GM12878 (cell line): Measurements from ENCODE around the gene SLC13A2. TPM values are rescaled to one million over a fixed set of nuclear protein-coding genes. Genes with fewer than 3 reads are reported as not detected.

Experiments used
- ATAC-seq: fragments of 200-7000 bp; cut with Tn5 transposase; 3 replicates; pipeline ENCODE4 v1.9.1; 2020; ENCODE audit warnings: mild to moderate bottlenecking, moderate library complexity
- BruUV-seq: library from RNA; stranded (reverse); fragments of 400-500 nt; replicated peaks from 2 replicates; lab custom pipeline; 2021; lab: Mats Ljungman, UMichigan
- CTCF ChIA-PET: fragments of 300-600 bp; sonication (Branson Sonifier 250); formaldehyde crosslinking; extraction: SDS; loops from one replicate; lab custom pipeline; 2021; ENCODE audit warnings: inconsistent platforms; lab: Yijun Ruan, JAX
- POLR2A ChIA-PET: fragments of 350-600 bp; formaldehyde crosslinking; extraction: SDS; loops from one replicate; lab custom pipeline; 2021; ENCODE audit warnings: inconsistent platforms; lab: Charles Lee
- RAD21 ChIA-PET: fragments of 300-600 bp; sonication (Branson Sonifier 250); formaldehyde crosslinking; loops from one replicate; lab custom pipeline; 2023; ENCODE audit warnings: antibody characterized with exemption; ENCODE audit not compliant: unreplicated experiment; lab: Charles Lee
- SMC1A ChIA-PET: fragments of 300-600 bp; sonication (Branson Sonifier 250); formaldehyde crosslinking; loops from one replicate; lab custom pipeline; 2023; ENCODE audit not compliant: unreplicated experiment, uncharacterized antibody; lab: Charles Lee
- DNase-seq: peaks from one replicate; pipeline ENCODE4 v3.0.0-alpha.2; 2011; ENCODE audit warnings: low read depth, low spot score
- FAIRE-seq: peaks from 3 replicates; lab custom pipeline; 2011; peaks lifted over from hg19 to GRCh38; lab: Jason Lieb, UNC
- H2AFZ ChIP-seq: 2 replicates; pipeline ENCODE4 v1.6.0; 2011; ENCODE audit warnings: low read depth, low read length, control low read depth; ENCODE audit not compliant: control insufficient read depth
- H3K27ac ChIP-seq: 2 replicates; pipeline ENCODE4 v1.5.1; 2011; ENCODE audit warnings: control low read depth; ENCODE audit not compliant: control insufficient read depth, insufficient read depth
- H3K27me3 ChIP-seq, 2 experiments: replicated peaks in 1 of 2; 2 replicates each; pipeline versions ENCODE4 v1.6.0 to v1.6.1; 2011; ENCODE audit warnings: low read length in 1 of 2; ENCODE audit not compliant: control insufficient read depth in 2 of 2, insufficient read depth in 2 of 2
- H3K36me3 ChIP-seq, 2 experiments: 2 replicates each; pipeline ENCODE4 v1.5.1; 2011; ENCODE audit warnings: low read length in 1 of 2; ENCODE audit not compliant: control insufficient read depth in 2 of 2, insufficient read depth in 2 of 2
- H3K4me1 ChIP-seq: 2 replicates; pipeline ENCODE4 v1.6.1; 2011; ENCODE audit warnings: mild to moderate bottlenecking, low read length, moderate library complexity, mixed read lengths; ENCODE audit not compliant: control insufficient read depth, insufficient read depth
- H3K4me2 ChIP-seq: 2 replicates; pipeline ENCODE4 v1.6.0; 2011; ENCODE audit warnings: control low read depth; ENCODE audit not compliant: control insufficient read depth, insufficient read depth
- H3K4me3 ChIP-seq: fragments of 200-600 bp; sonication (generic); 2 replicates; pipeline ENCODE4 v1.5.1; 2016
- H3K79me2 ChIP-seq: 2 replicates; pipeline ENCODE4 v1.6.0; 2011; ENCODE audit warnings: low read length; ENCODE audit not compliant: control insufficient read depth, insufficient read depth
- H3K9ac ChIP-seq: 2 replicates; pipeline ENCODE4 v1.8.0; 2011; ENCODE audit warnings: low read length, control low read depth, mixed read lengths; ENCODE audit not compliant: control insufficient read depth, insufficient read depth
- H3K9me3 ChIP-seq: replicated peaks from 3 replicates; pipeline ENCODE4 v1.5.1; 2011; ENCODE audit warnings: mild to moderate bottlenecking, low read length; ENCODE audit not compliant: control insufficient read depth, insufficient read depth
- H4K20me1 ChIP-seq: 2 replicates; pipeline ENCODE4 v1.6.0; 2011; ENCODE audit not compliant: control insufficient read depth, insufficient read depth
- BHLHE40 ChIP-seq, 2 experiments: fragments of 450-650 bp in 1 of 2; IDR thresholded peaks; 2 replicates each; pipeline ENCODE4 v1.6.1; 2011 to 2017; ENCODE audit warnings: low read depth in 2 of 2, borderline replicate concordance in 1 of 2, improper control_type of control experiment in 1 of 2, low read length in 1 of 2, mild to moderate bottlenecking in 1 of 2
- BMI1 ChIP-seq: fragments of 450-650 bp; IDR thresholded peaks from 2 replicates; pipeline ENCODE4 v1.6.1; 2016; ENCODE audit warnings: mild to moderate bottlenecking, moderate library complexity, borderline replicate concordance
- MEF2B ChIP-seq: fragments of 450-650 bp; IDR thresholded peaks from 2 replicates; pipeline ENCODE4 v1.6.1; 2018; ENCODE audit warnings: mild to moderate bottlenecking, moderate library complexity; ENCODE audit not compliant: partially characterized antibody, poor library complexity, severe bottlenecking
- NFYA ChIP-seq: IDR thresholded peaks from 2 replicates; pipeline ENCODE4 v1.6.1; 2011; ENCODE audit warnings: low read depth, mild to moderate bottlenecking, low read length, improper control_type of control experiment, borderline replicate concordance
- POU2F2 ChIP-seq: IDR thresholded peaks from 3 replicates; pipeline ENCODE4 v1.6.1; 2011; ENCODE audit warnings: low read depth, mild to moderate bottlenecking, low read length, borderline replicate concordance
- WGBS: methylation state at CpG from one replicate; pipeline ENCODE4 v1.1.6; 2016; ENCODE audit warnings: low lambda C conversion rate; ENCODE audit not compliant: insufficient replicate concordance, insufficient coverage; ENCODE audit errors: missing lambda C conversion rate; 5-methylcytosine and 5-hydroxymethylcytosine counted together
- in situ Hi-C: fragments of 300-500 bp; cut with MboI; formaldehyde crosslinking; loops from 9 replicates; pipeline ENCODE4 v1.14.3; 2018; ENCODE audit warnings: mixed read lengths
- intact Hi-C: fragments of 100-400 bp; cut with micrococcal nuclease; formaldehyde crosslinking; loops from one replicate; pipeline ENCODE4 v1.14.2; 2022; ENCODE audit not compliant: unreplicated experiment
- polyA plus RNA-seq, 11 experiments: library from polyadenylated mRNA; depleted of rRNA in 4 of 11; unstranded in 6 of 11; stranded (reverse) in 5 of 11; fragments of >200 nt; fragmentation: Nextera tagmentation in 4 of 11; fragmentation: Illumina TruSeq in 1 of 11; extraction: Ambion mirVana in 4 of 11; extraction: Trizol in 1 of 11; gene quantifications; 1 replicate in 1 of 11; 2 replicates in 10 of 11; pipeline versions ENCODE4 v1.2.1 to v1.2.3, GENCODE V29; 2011 to 2016; ENCODE audit warnings: inconsistent platforms in 2 of 11, missing spikeins in 2 of 11, low read depth in 1 of 11
- total RNA-seq, 4 experiments: library from RNA; depleted of rRNA in 3 of 4; stranded (reverse); fragments of >200 nt in 3 of 4; fragmentation: Illumina TruSeq in 1 of 4; extraction: Trizol in 1 of 4; gene quantifications; 2 replicates each; pipeline versions ENCODE4 v1.2.1 to v1.2.3, GENCODE V29; 2013 to 2021
- TF ChIP-seq, protein P1 (sequence below): IDR thresholded peaks from 2 replicates; pipeline ENCODE4 v1.6.1; 2012; ENCODE audit warnings: improper control_type of control experiment, low read depth, low read length; ENCODE audit not compliant: insufficient replicate concordance
- TF ChIP-seq, protein P2 (sequence below): fragments of 150-350 bp; IDR thresholded peaks from 2 replicates; pipeline ENCODE4 v1.6.1; 2016; ENCODE audit warnings: low read depth, low read length
- TF ChIP-seq, protein P3 (sequence below): IDR thresholded peaks from 2 replicates; pipeline ENCODE4 v1.6.1; 2012; ENCODE audit warnings: low read depth, low read length, improper control_type of control experiment
- TF ChIP-seq, protein P4 (sequence below): fragments of 450-650 bp; formaldehyde crosslinking; IDR thresholded peaks from 2 replicates; pipeline ENCODE4 v1.4.0; 2022; ENCODE audit warnings: mild to moderate bottlenecking, moderate library complexity

The SLC13A2 gene
- total and polyA plus RNA-seq, 10 of the 15 experiments (the other 5 are each of a cell fraction or from before 2014, with no cell fraction given), result 0.03 to 0.13 (median 0.05) TPM; not detected in 6

DNA sequence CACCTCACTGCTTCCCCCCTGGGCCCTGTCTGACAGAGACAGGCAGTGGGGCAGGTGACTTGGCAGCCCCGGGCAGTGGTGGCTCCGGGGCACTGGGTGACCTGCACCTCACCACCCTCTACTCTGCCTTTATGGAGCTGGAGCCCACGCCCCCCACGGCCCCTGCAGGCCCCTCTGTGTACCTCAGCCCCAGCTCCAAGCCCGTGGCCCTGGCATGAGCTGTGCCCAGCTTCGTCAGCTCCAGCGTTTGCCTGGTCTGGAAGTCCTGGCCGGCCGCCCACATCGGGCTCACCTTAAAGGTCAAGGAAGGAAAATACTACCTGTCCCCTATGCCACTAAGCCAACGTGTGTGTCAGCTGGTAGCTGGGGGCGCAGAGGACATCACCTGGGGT is 63.8 kb downstream of the SLC13A2 start:
- DNase-seq, result no peak
- Histone ChIP-seq H4K20me1 (no peaks in the 10 kb centered on the region), H3K4me1 (no peaks in the 10 kb centered on the region), H3K4me2 (no peak overlapping the region), H3K27ac (no peak overlapping the region), H3K4me3 (no peak overlapping the region), H3K9ac (no peak overlapping the region), H2AFZ (no peak overlapping the region), H3K27me3 (no peaks in the 10 kb centered on the region), H3K36me3 (no peaks in the 10 kb centered on the region), H3K9me3 (no peaks in the 10 kb centered on the region), H3K79me2 (no peaks in the 10 kb centered on the region)
- no peak for FAIRE-seq
- CTCF ChIA-PET, result interaction anchor here (0.5 to 4.2 kb wide), 4 partner anchors 10 to 355 kb away, joined by 3 to 59 read pairs (median 3); no protein-coding TSS in a partner anchor
- WGBS, result 68% methylated on average over 9 of the region's 12 CpGs
- SMC1A ChIA-PET, result interaction anchor here (0.8 to 1.6 kb wide), 4 partner anchors 11 to 68 kb away, joined by 3 to 6 read pairs (median 4); no protein-coding TSS in a partner anchor
- RAD21 ChIA-PET, result interaction anchor here (0.8 to 1.2 kb wide), 2 partner anchors 35 to 39 kb away, joined by 3 to 5 read pairs; partner anchors contain the start of gene ALDOC
- BruUV-seq, result no TSS peak
- POLR2A ChIA-PET, result interaction anchor here (0.6 to 1.2 kb wide), 2 partner anchors 10 to 54 kb away, joined by 3 read pairs; no protein-coding TSS in a partner anchor
- intact Hi-C loops, result no loop called here
- in situ Hi-C loops, result no loop called here
- no peak for ATAC-seq
- TF ChIP-seq, protein P1, sequence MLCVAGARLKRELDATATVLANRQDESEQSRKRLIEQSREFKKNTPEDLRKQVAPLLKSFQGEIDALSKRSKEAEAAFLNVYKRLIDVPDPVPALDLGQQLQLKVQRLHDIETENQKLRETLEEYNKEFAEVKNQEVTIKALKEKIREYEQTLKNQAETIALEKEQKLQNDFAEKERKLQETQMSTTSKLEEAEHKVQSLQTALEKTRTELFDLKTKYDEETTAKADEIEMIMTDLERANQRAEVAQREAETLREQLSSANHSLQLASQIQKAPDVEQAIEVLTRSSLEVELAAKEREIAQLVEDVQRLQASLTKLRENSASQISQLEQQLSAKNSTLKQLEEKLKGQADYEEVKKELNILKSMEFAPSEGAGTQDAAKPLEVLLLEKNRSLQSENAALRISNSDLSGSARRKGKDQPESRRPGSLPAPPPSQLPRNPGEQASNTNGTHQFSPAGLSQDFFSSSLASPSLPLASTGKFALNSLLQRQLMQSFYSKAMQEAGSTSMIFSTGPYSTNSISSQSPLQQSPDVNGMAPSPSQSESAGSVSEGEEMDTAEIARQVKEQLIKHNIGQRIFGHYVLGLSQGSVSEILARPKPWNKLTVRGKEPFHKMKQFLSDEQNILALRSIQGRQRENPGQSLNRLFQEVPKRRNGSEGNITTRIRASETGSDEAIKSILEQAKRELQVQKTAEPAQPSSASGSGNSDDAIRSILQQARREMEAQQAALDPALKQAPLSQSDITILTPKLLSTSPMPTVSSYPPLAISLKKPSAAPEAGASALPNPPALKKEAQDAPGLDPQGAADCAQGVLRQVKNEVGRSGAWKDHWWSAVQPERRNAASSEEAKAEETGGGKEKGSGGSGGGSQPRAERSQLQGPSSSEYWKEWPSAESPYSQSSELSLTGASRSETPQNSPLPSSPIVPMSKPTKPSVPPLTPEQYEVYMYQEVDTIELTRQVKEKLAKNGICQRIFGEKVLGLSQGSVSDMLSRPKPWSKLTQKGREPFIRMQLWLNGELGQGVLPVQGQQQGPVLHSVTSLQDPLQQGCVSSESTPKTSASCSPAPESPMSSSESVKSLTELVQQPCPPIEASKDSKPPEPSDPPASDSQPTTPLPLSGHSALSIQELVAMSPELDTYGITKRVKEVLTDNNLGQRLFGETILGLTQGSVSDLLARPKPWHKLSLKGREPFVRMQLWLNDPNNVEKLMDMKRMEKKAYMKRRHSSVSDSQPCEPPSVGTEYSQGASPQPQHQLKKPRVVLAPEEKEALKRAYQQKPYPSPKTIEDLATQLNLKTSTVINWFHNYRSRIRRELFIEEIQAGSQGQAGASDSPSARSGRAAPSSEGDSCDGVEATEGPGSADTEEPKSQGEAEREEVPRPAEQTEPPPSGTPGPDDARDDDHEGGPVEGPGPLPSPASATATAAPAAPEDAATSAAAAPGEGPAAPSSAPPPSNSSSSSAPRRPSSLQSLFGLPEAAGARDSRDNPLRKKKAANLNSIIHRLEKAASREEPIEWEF, result no peak
- TF ChIP-seq, protein P2, sequence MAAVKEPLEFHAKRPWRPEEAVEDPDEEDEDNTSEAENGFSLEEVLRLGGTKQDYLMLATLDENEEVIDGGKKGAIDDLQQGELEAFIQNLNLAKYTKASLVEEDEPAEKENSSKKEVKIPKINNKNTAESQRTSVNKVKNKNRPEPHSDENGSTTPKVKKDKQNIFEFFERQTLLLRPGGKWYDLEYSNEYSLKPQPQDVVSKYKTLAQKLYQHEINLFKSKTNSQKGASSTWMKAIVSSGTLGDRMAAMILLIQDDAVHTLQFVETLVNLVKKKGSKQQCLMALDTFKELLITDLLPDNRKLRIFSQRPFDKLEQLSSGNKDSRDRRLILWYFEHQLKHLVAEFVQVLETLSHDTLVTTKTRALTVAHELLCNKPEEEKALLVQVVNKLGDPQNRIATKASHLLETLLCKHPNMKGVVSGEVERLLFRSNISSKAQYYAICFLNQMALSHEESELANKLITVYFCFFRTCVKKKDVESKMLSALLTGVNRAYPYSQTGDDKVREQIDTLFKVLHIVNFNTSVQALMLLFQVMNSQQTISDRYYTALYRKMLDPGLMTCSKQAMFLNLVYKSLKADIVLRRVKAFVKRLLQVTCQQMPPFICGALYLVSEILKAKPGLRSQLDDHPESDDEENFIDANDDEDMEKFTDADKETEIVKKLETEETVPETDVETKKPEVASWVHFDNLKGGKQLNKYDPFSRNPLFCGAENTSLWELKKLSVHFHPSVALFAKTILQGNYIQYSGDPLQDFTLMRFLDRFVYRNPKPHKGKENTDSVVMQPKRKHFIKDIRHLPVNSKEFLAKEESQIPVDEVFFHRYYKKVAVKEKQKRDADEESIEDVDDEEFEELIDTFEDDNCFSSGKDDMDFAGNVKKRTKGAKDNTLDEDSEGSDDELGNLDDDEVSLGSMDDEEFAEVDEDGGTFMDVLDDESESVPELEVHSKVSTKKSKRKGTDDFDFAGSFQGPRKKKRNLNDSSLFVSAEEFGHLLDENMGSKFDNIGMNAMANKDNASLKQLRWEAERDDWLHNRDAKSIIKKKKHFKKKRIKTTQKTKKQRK, result no peak
- no peak for TF ChIP-seq BHLHE40 (IDR thresholded peaks at IDR 0.05; ENCODE audit: borderline replicate concordance in 1 of 2, low read depth in 2 of 2, low read length in 1 of 2)
- TF ChIP-seq POU2F2, result no peak
- TF ChIP-seq, protein P3, sequence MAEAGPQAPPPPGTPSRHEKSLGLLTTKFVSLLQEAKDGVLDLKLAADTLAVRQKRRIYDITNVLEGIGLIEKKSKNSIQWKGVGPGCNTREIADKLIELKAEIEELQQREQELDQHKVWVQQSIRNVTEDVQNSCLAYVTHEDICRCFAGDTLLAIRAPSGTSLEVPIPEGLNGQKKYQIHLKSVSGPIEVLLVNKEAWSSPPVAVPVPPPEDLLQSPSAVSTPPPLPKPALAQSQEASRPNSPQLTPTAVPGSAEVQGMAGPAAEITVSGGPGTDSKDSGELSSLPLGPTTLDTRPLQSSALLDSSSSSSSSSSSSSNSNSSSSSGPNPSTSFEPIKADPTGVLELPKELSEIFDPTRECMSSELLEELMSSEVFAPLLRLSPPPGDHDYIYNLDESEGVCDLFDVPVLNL, result no peak
- no peak for TF ChIP-seq NFYA
- TF ChIP-seq MEF2B, result no peak
- TF ChIP-seq BMI1, result no peak
- TF ChIP-seq, protein P4, sequence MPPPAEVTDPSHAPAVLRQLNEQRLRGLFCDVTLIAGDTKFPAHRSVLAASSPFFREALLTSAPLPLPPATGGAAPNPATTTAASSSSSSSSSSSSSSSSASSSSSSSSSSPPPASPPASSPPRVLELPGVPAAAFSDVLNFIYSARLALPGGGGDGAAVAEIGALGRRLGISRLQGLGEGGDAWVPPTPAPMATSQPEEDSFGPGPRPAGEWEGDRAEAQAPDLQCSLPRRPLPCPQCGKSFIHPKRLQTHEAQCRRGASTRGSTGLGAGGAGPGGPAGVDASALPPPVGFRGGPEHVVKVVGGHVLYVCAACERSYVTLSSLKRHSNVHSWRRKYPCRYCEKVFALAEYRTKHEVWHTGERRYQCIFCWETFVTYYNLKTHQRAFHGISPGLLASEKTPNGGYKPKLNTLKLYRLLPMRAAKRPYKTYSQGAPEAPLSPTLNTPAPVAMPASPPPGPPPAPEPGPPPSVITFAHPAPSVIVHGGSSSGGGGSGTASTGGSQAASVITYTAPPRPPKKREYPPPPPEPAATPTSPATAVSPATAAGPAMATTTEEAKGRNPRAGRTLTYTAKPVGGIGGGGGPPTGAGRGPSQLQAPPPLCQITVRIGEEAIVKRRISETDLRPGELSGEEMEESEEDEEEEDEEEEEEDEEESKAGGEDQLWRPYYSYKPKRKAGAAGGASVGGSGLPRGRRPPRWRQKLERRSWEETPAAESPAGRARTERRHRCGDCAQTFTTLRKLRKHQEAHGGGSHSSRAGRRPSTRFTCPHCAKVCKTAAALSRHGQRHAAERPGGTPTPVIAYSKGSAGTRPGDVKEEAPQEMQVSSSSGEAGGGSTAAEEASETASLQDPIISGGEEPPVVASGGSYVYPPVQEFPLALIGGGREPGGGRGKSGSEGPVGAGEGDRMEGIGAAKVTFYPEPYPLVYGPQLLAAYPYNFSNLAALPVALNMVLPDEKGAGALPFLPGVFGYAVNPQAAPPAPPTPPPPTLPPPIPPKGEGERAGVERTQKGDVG (CRISPR knock-in tag), result no peak
